Mesenchymal stem cell (in vitro differentiated cells and primary cell): ENCODE measurements around the gene DNAJC15.

Experiments
- DNase-seq: peaks from one replicate; pipeline ENCODE4 v3.0.0-alpha.2; 2013
- H2AFZ ChIP-seq: one replicate; pipeline ENCODE4 v1.6.1; 2013; ENCODE audit warnings: low read depth, mild to moderate bottlenecking, control low read depth, inconsistent platforms, low read length, moderate library complexity
- H2AK5ac ChIP-seq: 2 replicates; pipeline ENCODE4 v1.6.1; 2013; ENCODE audit warnings: low read length, moderate library complexity, mild to moderate bottlenecking, inconsistent platforms; ENCODE audit not compliant: severe bottlenecking
- H2BK120ac ChIP-seq: one replicate; pipeline ENCODE4 v1.6.1; 2013; ENCODE audit warnings: low read depth, mild to moderate bottlenecking, inconsistent platforms, low read length, moderate library complexity
- H2BK12ac ChIP-seq, 2 experiments: one replicate each; pipeline ENCODE4 v1.6.1; 2013; ENCODE audit warnings: inconsistent platforms in 2 of 2, low read length in 2 of 2, mild to moderate bottlenecking in 2 of 2, moderate library complexity in 2 of 2, control low read depth in 1 of 2
- H2BK15ac ChIP-seq: one replicate; pipeline ENCODE4 v1.6.1; 2013; ENCODE audit warnings: mild to moderate bottlenecking, low read depth, inconsistent platforms; ENCODE audit not compliant: poor library complexity, severe bottlenecking
- H2BK5ac ChIP-seq: 2 replicates; pipeline ENCODE4 v1.6.1; 2013; ENCODE audit warnings: low read depth, mild to moderate bottlenecking, low read length, control low read depth, inconsistent platforms; ENCODE audit not compliant: poor library complexity, severe bottlenecking
- H3K14ac ChIP-seq, 2 experiments: one replicate each; pipeline ENCODE4 v1.6.1; 2013; ENCODE audit warnings: inconsistent platforms in 2 of 2, low read length in 2 of 2, control low read depth in 1 of 2, mild to moderate bottlenecking in 1 of 2, moderate library complexity in 1 of 2
- H3K18ac ChIP-seq, 2 experiments: one replicate each; pipeline ENCODE4 v1.6.1; 2013; ENCODE audit warnings: inconsistent platforms in 2 of 2, low read length in 2 of 2, control low read depth in 1 of 2, low read depth in 1 of 2, mild to moderate bottlenecking in 1 of 2
- H3K23ac ChIP-seq, 2 experiments: one replicate each; pipeline ENCODE4 v1.6.1; 2013; ENCODE audit warnings: inconsistent platforms in 2 of 2, low read length in 2 of 2, mild to moderate bottlenecking in 2 of 2, moderate library complexity in 2 of 2, control low read depth in 1 of 2
- H3K27ac ChIP-seq: 2 replicates; pipeline ENCODE4 v1.5.1; 2013; ENCODE audit warnings: mild to moderate bottlenecking, moderate library complexity, low read length, control low read depth, inconsistent platforms; ENCODE audit not compliant: poor library complexity, severe bottlenecking
- H3K27me3 ChIP-seq, 2 experiments: 2 replicates each; pipeline versions ENCODE4 v1.6.1 to v1.7.0; 2013; ENCODE audit warnings: low read length in 2 of 2, mild to moderate bottlenecking in 2 of 2, moderate library complexity in 2 of 2, control low read depth in 1 of 2, inconsistent platforms in 1 of 2; ENCODE audit not compliant: control insufficient read depth in 1 of 2, insufficient read depth in 1 of 2
- H3K36me3 ChIP-seq, 2 experiments: 2 replicates each; pipeline versions ENCODE4 v1.6.1 to v1.7.0; 2013; ENCODE audit warnings: low read length in 2 of 2, control low read depth in 1 of 2, inconsistent platforms in 1 of 2, low read depth in 1 of 2, mild to moderate bottlenecking in 1 of 2; ENCODE audit not compliant: insufficient read depth in 2 of 2, control insufficient read depth in 1 of 2
- H3K4ac ChIP-seq, 2 experiments: one replicate each; pipeline ENCODE4 v1.6.1; 2013; ENCODE audit warnings: inconsistent platforms in 2 of 2, low read length in 2 of 2, mild to moderate bottlenecking in 2 of 2, moderate library complexity in 2 of 2, control low read depth in 1 of 2, low read depth in 1 of 2
- H3K4me1 ChIP-seq: 2 replicates; pipeline ENCODE4 v1.6.1; 2013; ENCODE audit warnings: low read depth, low read length, control low read depth; ENCODE audit not compliant: control insufficient read depth, insufficient read depth
- H3K4me2 ChIP-seq: 2 replicates; pipeline ENCODE4 v1.6.1; 2013; ENCODE audit warnings: low read length, mild to moderate bottlenecking, inconsistent platforms; ENCODE audit not compliant: poor library complexity, severe bottlenecking
- H3K4me3 ChIP-seq, 2 experiments: 2 replicates each; pipeline versions ENCODE4 v1.5.1 to v1.7.0; 2013; ENCODE audit warnings: low read length in 2 of 2, mild to moderate bottlenecking in 2 of 2, control low read depth in 1 of 2, low read depth in 1 of 2; ENCODE audit not compliant: insufficient read depth in 1 of 2
- H3K79me1 ChIP-seq: replicated peaks from 2 replicates; pipeline ENCODE4 v1.6.1; 2013; ENCODE audit warnings: mild to moderate bottlenecking, control low read depth, low read length, inconsistent platforms; ENCODE audit not compliant: poor library complexity, severe bottlenecking
- H3K9ac ChIP-seq: 2 replicates; pipeline ENCODE4 v1.7.0; 2013; ENCODE audit warnings: mild to moderate bottlenecking, low read length, moderate library complexity
- H3K9me3 ChIP-seq: 2 replicates; pipeline ENCODE4 v1.7.0; 2013; ENCODE audit warnings: mild to moderate bottlenecking, low read length; ENCODE audit not compliant: control insufficient read depth
- H4K8ac ChIP-seq: one replicate; pipeline ENCODE4 v1.6.1; 2013; ENCODE audit warnings: inconsistent platforms, mild to moderate bottlenecking, low read length, moderate library complexity
- H4K91ac ChIP-seq: one replicate; pipeline ENCODE4 v1.6.1; 2013; ENCODE audit warnings: mild to moderate bottlenecking, low read length, inconsistent platforms
- WGBS: methylation state at CpG from one replicate; pipeline ENCODE4 v1.1.7; 2013; ENCODE audit warnings: mixed read lengths; 5-methylcytosine and 5-hydroxymethylcytosine counted together

DNAJC15 gene

GRCh38 chr13:43003010-43003409 is 20.4 kb upstream of the DNAJC15 start:
- H2BK5ac ChIP-seq: no peak overlapping the region
- H2BK120ac ChIP-seq: no peak overlapping the region
- 96% methylated on average over 1 of the region's 2 CpGs for WGBS
- H2AFZ ChIP-seq: no peak overlapping the region
- H3K4me3 ChIP-seq: no peak overlapping the region
- H3K4me1 ChIP-seq: peaks cover 3% of the 10 kb centered on the region
- H3K27ac ChIP-seq: no peak overlapping the region
- H3K79me1 ChIP-seq: no peaks in the 10 kb centered on the region
- H3K9ac ChIP-seq: peak overlapping the region; percentile 19
- DNase-seq: no peak
- H3K36me3 ChIP-seq: no peaks in the 10 kb centered on the region
- H3K18ac ChIP-seq: no peak overlapping the region
- no peak overlapping the region for H2AK5ac ChIP-seq
- no peak overlapping the region for H3K4ac ChIP-seq
- no peak overlapping the region for H4K8ac ChIP-seq
- H3K27me3 ChIP-seq: no peaks in the 10 kb centered on the region
- no peak overlapping the region for H2BK12ac ChIP-seq
- no peak overlapping the region for H3K23ac ChIP-seq
- no peak overlapping the region for H3K14ac ChIP-seq
- no peaks in the 10 kb centered on the region for H3K9me3 ChIP-seq
- no peak overlapping the region for H4K91ac ChIP-seq
- H3K4me2 ChIP-seq: no peak overlapping the region
- H2BK15ac ChIP-seq: no peak overlapping the region

DNA sequence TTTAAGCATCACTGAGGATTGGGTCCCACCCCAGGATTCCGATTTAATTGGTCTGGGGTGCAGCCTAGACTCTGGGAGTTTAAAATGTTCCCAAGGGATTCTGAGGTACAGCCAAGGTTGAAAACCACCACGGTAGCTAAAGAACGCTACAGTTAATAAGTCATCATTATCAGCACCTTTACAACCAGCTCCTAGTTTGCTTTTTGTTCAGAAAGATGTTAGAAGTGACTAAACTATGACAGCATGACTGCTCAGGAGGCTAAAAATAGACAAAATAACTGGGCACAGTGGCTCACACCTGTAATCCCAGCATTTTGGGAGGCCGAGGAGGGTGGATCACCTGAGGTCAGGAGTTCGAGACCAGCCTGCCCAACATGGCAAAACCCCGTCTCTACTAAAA is 19.7 kb upstream of the DNAJC15 start:
- Histone ChIP-seq H2AFZ (no peak overlapping the region), H3K4me3 (no peak overlapping the region), H4K91ac (no peak overlapping the region), H4K8ac (no peak overlapping the region), H3K27ac (no peak overlapping the region), H3K23ac (no peak overlapping the region), H2BK120ac (no peak overlapping the region), H2BK5ac (no peak overlapping the region), H3K9ac (no peak overlapping the region), H3K79me1 (no peaks in the 10 kb centered on the region), H2AK5ac (peak overlapping the region; percentile 61), H3K4me2 (no peak overlapping the region), H3K14ac (no peak overlapping the region), H2BK12ac (no peak overlapping the region), H3K18ac (no peak overlapping the region), H3K27me3 (no peaks in the 10 kb centered on the region), H3K9me3 (no peaks in the 10 kb centered on the region), H3K36me3 (no peaks in the 10 kb centered on the region), H3K4ac (no peak overlapping the region), H3K4me1 (peaks cover 3% of the 10 kb centered on the region), H2BK15ac (no peak overlapping the region)
- DNase-seq: no peak
- 95% methylated on average over 2 of the region's 6 CpGs for WGBS

GRCh38 chr13:43005460-43006236 is 17.7 kb upstream of the DNAJC15 start:
- Histone ChIP-seq H2BK5ac (no peak overlapping the region), H3K4me1 (peaks cover 3% of the 10 kb centered on the region), H2AFZ (no peak overlapping the region), H3K4ac (no peak overlapping the region), H3K4me2 (no peak overlapping the region), H3K9me3 (no peaks in the 10 kb centered on the region), H3K4me3 (no peak overlapping the region), H3K27me3 (no peaks in the 10 kb centered on the region), H2AK5ac (no peak overlapping the region), H3K36me3 (no peaks in the 10 kb centered on the region), H2BK120ac (no peak overlapping the region), H3K18ac (no peak overlapping the region), H3K23ac (no peak overlapping the region), H4K91ac (no peak overlapping the region), H3K14ac (no peak overlapping the region), H2BK12ac (no peak overlapping the region), H2BK15ac (no peak overlapping the region), H3K9ac (no peak overlapping the region), H4K8ac (no peak overlapping the region), H3K79me1 (no peaks in the 10 kb centered on the region), H3K27ac (peak overlapping the region; percentile 65)
- DNase-seq: no peak
- 98% methylated on average over 3 of the region's 3 CpGs for WGBS

GRCh38 chr13:43006893-43007631 is 16.3 kb upstream of the DNAJC15 start:
- Histone ChIP-seq H2BK5ac (no peak overlapping the region), H3K4me3 (no peak overlapping the region), H4K8ac (no peak overlapping the region), H2AFZ (no peak overlapping the region), H3K18ac (no peak overlapping the region), H3K4me1 (peaks cover 3% of the 10 kb centered on the region), H3K9ac (no peak overlapping the region), H3K4ac (no peak overlapping the region), H2BK12ac (no peak overlapping the region), H2AK5ac (no peak overlapping the region), H3K14ac (no peak overlapping the region), H2BK15ac (no peak overlapping the region), H3K27ac (peak overlapping the region; percentile 26), H3K4me2 (no peak overlapping the region), H4K91ac (no peak overlapping the region), H3K79me1 (no peaks in the 10 kb centered on the region), H3K9me3 (no peaks in the 10 kb centered on the region), H3K23ac (no peak overlapping the region), H3K27me3 (no peaks in the 10 kb centered on the region), H3K36me3 (no peaks in the 10 kb centered on the region), H2BK120ac (no peak overlapping the region)
- DNase-seq: peak; percentile 43
- 37% methylated on average over 2 of the region's 3 CpGs for WGBS
